OCI-LY1 (cell line): ENCODE results near the gene CNDP1.

Experiments
- EZH2 ChIP-seq: fragments of 200-600 bp; sonication (generic), shearing (Covaris generic); IDR thresholded peaks from 2 replicates; pipeline ENCODE4 v1.8.0; 2017; ENCODE audit warnings: borderline replicate concordance, mixed run types, mild to moderate bottlenecking, antibody characterized with exemption, low read length, moderate library complexity, mixed read lengths
- TF ChIP-seq, protein P1 (sequence below): fragments of 200-600 bp; sonication (generic), shearing (Covaris generic); IDR thresholded peaks from 2 replicates; pipeline ENCODE4 v1.5.1; 2017; ENCODE audit warnings: mild to moderate bottlenecking, antibody characterized with exemption, low read length, moderate library complexity, mixed read lengths

DNA sequence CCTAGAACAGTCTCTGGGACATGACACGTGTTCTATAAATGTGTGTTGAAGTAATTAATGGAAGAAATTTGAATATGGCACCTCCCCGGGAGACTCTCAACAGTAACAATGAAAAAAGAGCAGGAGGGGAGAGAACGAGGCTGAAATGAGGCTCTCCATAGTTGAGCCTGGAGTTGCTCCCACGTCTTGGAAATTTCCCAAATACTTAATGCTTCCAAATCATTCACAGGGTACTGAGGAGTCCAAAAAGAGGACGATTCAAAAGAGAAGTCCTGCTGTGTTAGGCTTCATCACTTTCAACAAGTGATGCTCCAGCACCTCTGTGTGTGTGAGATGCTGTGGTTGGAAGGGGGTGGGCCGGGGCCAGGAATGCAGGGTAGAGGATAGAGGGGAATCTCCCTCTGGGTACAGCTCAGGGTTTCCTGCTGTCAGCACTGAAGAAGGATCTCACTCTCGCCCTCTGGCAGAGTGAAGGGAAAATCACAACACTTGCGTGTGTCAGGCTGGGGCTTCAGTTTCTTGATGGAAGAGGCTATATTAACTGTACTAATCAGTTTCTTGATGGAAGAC, 45.3 kb downstream of the CNDP1 start:
- no peak for TF ChIP-seq EZH2
- TF ChIP-seq, protein P1, sequence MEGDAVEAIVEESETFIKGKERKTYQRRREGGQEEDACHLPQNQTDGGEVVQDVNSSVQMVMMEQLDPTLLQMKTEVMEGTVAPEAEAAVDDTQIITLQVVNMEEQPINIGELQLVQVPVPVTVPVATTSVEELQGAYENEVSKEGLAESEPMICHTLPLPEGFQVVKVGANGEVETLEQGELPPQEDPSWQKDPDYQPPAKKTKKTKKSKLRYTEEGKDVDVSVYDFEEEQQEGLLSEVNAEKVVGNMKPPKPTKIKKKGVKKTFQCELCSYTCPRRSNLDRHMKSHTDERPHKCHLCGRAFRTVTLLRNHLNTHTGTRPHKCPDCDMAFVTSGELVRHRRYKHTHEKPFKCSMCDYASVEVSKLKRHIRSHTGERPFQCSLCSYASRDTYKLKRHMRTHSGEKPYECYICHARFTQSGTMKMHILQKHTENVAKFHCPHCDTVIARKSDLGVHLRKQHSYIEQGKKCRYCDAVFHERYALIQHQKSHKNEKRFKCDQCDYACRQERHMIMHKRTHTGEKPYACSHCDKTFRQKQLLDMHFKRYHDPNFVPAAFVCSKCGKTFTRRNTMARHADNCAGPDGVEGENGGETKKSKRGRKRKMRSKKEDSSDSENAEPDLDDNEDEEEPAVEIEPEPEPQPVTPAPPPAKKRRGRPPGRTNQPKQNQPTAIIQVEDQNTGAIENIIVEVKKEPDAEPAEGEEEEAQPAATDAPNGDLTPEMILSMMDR = no peak
